NCI-H2196 treated with DMSO at 0.1 percent for 48 hours (cell line): ENCODE results near the gene SLC39A8.

Experiments used
- DNase-seq: peaks from one replicate; lab custom pipeline; 2025; ENCODE audit not compliant: unreplicated experiment; lab: John Stamatoyannopoulos, UW

SLC39A8 gene

GRCh38 chr4:102341201-102341600 is 4.1 kb downstream of the SLC39A8 start:
- DNase-seq, result no peak

DNA sequence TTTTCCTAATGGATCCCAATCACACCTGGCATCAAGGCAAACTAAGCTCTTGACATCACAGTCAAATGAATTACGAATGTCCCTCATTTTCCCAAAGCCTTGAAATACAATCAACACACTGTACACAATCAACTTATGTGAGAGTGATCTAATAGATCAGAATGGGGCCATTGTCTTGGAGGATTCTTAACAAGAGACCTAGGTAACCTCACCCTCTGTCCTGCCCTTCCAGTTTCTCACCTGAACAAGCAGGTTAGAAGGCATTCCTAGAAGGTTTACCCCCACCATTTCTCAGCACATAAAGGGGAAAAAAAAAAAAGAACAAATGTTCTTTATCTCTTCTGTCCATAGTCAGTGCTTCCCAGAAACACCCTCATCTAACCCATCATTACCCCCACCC is 6.3 kb downstream of the SLC39A8 start:
- no peak for DNase-seq

GRCh38 chr4:102338405-102338804 is 6.9 kb downstream of the SLC39A8 start:
- no peak for DNase-seq

DNA sequence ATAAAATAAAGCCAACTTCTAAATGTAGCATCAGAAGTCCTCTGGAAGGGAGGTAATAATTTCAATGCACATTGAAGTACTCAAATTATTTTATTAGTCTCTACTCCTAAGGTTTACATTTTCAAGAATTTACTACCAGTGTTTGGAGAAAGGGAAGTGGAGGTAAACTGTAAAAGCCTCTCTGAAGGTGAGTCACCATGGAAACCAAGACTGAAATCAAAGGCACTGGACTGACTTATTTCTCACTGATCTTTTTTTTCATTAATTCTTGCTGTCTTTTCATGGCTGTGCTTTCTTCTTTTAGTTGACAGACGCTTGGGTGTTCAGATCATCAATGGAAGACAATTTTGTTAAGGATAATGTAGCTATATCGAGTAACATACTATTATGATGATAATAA is 9.7 kb downstream of the SLC39A8 start:
- no peak for DNase-seq

DNA sequence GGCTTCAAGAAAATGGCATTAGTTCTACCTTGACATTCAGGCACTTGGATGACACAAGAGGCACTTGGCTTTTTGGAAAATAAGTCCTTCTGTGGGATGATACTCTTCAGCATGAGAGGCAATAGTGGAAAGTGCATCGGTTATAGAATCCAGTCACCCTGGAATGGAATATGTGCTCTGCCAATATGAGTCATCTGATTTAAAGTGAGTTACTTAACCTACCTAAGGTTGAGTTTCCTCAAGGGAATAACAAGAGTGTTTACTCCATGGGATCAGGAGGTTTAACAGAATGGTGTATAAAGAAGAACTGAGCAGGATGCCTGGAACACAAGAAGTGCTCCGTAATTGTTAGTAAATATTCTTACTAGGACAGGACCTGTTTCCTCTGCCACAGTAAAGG is 10.7 kb downstream of the SLC39A8 start:
- no peak for DNase-seq

DNA sequence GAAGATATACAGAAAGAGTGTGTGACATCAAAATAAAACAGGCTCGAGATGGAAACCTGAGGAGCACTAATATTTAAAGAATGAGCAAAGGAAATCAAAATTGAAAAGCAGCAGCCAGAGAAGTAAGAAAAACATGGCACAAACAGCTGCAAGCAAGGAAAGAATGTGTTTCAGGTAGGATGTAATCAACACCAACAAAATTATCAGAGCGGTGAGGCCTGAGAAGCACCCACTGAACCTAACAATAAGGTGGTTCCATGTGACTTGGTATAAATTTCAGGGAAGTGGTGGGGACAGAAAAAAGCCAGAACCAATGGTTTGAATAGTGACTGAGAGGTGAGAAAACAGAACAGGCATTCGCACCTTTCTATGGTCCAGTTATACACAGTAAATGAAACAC is 11.5 kb downstream of the SLC39A8 start:
- DNase-seq, result no peak

GRCh38 chr4:102328045-102328444 is 17.2 kb downstream of the SLC39A8 start:
- no peak for DNase-seq

- DNase-seq, result no peak
Observed at GRCh38 chr4:102326951-102327350, 18.3 kb downstream of the SLC39A8 start.

DNA sequence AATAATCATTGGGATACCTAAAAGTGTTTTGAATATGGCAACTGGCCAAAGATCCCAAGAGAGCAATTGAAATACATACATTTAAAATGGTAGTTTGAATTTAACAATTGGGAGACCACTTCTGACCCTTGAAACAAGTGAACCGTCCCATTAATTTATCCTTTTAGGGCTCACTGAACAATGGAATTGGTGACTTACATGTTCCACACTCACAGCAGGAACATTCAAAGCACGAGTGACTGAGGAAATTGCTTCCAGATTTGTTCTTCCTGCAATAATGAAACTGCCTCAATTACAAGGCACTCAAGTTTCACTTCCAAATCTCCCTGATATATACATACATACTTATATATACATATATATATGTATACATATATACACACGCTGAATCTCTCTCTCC is 20.6 kb downstream of the SLC39A8 start:
- DNase-seq, result no peak

DNA sequence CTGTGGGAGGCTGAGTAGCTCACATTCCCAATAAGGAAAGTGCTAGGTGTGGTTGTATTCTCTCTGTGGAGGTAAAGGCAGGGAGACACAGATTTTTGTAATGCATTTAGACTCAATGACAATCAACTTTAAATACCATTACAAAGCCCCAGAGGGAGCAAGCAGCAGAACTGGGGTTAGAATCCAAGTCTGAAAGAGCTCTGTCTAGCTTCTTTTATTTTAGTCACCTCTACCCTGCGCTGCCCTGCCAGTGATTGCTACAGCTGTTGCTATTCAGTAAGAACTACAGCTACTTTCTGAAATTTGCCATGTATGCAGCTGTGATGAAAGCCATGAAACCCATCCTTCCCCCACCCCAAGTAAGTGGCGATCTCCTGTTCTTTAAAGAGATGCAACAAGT is 22.5 kb downstream of the SLC39A8 start:
- no peak for DNase-seq

DNA sequence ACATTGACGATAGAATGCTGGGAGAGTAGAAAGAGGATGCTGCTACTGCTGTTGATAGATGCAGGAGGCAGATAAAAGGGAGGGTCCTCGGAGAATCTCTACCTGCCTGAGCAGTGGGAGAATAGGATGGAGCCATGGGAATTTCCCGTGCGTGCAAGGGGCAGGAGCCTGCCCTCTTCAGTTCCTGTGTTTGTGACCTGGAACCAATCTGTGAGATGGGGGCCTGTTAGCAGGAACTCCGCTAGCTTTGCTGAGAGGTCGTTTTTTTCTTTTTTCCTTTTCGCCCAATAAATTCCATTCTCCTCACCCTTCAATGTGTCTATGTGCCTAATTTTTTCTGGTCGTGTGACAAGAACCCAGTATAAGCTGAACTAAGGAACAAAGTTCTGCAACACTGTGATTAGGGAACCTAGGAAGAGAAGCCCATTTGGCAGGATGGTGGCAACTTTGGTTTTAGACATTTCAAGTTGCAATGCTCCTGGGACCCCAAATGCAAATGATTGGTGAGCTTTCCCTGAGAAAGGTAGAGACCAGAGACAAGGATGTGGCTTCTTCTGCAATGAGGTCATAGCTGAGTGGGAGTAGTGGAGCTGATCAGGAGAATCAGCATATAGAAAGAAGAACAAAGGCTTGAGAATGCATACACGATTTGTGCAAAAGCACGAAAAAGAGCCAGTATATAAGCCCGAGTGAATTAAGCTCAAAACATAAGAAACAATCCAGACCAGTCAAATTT is 23.9 kb downstream of the SLC39A8 start:
- no peak for DNase-seq

DNA sequence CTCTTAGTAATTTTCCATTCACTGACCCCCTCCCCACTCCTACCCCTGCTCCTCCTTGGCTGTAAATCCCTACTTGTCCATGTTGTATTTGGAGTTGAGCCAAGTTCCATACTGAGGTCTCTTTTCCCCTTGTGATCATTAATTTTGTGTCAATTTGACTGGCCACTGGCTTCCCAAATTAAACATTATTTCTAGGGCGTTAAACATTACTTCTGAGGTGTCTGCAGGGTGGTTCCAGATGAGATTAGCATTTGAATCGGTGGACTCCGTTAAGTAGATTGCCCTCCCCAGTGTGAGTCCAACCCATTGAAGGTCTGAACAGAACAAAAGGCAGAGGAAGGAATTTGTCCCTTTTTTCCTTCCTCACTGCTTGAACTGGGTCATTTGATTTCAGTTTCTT is 25.7 kb downstream of the SLC39A8 start:
- no peak for DNase-seq

- DNase-seq, result no peak
Observed at GRCh38 chr4:102318526-102318925, 26.8 kb downstream of the SLC39A8 start.

DNA sequence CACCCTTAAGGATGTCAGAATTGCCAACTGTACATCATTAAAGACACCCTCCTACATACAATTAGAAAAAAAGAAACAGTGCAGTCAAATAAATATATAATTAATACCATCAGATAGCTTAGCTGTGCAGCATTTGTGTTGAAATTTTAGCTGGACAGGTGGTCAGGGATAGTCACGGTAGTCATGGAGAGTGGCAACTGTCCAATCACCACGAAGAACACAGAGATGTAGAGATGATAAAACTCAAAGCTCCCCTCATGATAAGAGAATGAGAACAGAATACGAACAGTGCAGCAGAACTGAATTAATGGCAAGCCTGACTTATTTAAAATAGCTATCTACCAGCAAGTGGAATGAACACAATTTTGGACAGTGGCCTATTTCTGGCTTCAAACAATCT is 27.2 kb downstream of the SLC39A8 start:
- no peak for DNase-seq

GRCh38 chr4:102317459-102317858 is 27.8 kb downstream of the SLC39A8 start:
- no peak for DNase-seq

GRCh38 chr4:102316585-102316984 is 28.7 kb downstream of the SLC39A8 start:
- no peak for DNase-seq

DNA sequence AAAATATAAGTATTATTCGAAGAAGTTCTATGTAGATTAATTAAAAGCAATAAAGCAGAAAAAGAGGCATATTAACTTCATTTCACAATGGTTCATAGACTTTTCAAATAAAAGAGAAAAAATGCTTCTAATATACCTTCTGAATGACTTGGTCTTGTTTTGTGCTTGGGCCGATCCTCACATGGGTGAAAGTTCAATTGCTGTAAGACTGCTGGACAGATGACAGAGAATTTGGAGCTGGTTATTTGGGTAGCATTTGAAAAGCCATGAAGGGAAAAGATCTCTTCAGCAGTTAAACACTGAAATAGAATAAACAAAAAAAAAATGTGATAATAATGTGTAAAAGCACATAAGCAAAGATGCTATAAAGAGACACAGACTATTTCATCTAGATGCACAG is 29.8 kb downstream of the SLC39A8 start:
- DNase-seq, result no peak

GRCh38 chr4:102312417-102312816 is 32.9 kb downstream of the SLC39A8 start:
- no peak for DNase-seq

- DNase-seq, result no peak
Observed at GRCh38 chr4:102311912-102312311, 33.4 kb downstream of the SLC39A8 start.

GRCh38 chr4:102311407-102311806 is 33.9 kb downstream of the SLC39A8 start:
- no peak for DNase-seq

- DNase-seq, result no peak
Observed at GRCh38 chr4:102308032-102308799, 37.1 kb downstream of the SLC39A8 start.

DNA sequence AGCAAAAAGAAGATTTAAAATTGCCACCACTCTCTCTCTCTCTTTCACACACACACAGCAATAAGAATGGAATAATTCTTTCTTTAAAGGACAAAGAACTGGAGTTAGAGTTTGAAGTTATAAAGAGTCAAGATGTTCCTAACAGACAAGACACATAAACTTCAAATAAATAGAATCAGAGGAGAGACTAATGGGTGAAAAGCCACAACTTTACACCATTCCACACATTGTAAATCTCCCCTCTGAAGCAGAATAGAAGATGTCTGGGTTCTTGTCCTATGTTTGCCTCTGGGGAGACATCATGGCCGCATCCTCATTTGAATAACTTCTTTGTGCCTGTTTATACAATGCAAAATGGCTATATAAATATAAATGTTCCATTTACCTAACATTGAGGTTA is 39.6 kb downstream of the SLC39A8 start:
- no peak for DNase-seq

DNA sequence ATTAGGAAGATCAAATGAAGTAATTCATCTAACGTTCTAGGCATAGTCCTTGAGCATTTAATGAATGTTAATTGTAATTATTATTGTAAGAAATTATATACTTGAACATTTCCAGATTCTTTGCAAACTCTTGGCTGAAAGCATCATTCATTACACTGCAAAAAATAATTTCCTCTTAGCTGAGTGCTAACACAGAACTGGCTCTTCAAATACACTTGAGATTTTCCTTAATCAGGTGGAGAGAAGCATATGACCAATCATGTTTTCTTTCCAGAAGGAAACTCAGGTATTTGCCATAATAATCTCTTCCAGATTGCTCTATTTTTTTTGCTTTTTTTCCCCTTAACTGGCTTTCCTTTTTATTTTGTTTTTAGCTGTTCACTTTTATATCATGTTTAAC is 42.5 kb downstream of the SLC39A8 start:
- DNase-seq, result no peak
